IMR-90 (cell line): ENCODE measurements around the gene QTRT2. TPM values are rescaled to one million over a fixed set of nuclear protein-coding genes. Genes with fewer than 3 reads are reported as not detected.

Source experiments
- ATAC-seq: fragments of 200-7000 bp; cut with Tn5 transposase; 2 replicates; pipeline ENCODE4 v1.9.1; 2020; ENCODE audit warnings: low read depth, mild to moderate bottlenecking, moderate library complexity
- BruUV-seq: library from RNA; stranded (reverse); fragments of 400-500 nt; replicated peaks from 2 replicates; lab custom pipeline; 2021; lab: Mats Ljungman, UMichigan
- CTCF ChIA-PET: fragments of 300-600 bp; formaldehyde crosslinking; extraction: SDS; loops from one replicate; lab custom pipeline; 2021; ENCODE audit warnings: antibody characterized with exemption; lab: Yijun Ruan, JAX
- POLR2A ChIA-PET: fragments of 300-600 bp; sonication (Branson Sonifier 250); formaldehyde crosslinking; loops from one replicate; lab custom pipeline; 2022; ENCODE audit warnings: antibody characterized with exemption; ENCODE audit not compliant: unreplicated experiment; lab: Charles Lee
- DNase-seq: peaks from one replicate; pipeline ENCODE4 v3.0.0; 2013
- H2AFZ ChIP-seq: replicated peaks from 2 replicates; pipeline ENCODE3; 2013; ENCODE audit warnings: low read length, mild to moderate bottlenecking; ENCODE audit not compliant: poor library complexity
- H2AK5ac ChIP-seq: 2 replicates; pipeline ENCODE4 v1.6.1; 2013; ENCODE audit warnings: low read depth, low read length, inconsistent platforms
- H2AK9ac ChIP-seq: replicated peaks from 2 replicates; pipeline ENCODE3; 2013; ENCODE audit warnings: mild to moderate bottlenecking, low read depth, low read length, moderate library complexity; ENCODE audit not compliant: poor library complexity
- H2BK120ac ChIP-seq: 2 replicates; pipeline ENCODE4 v1.6.1; 2013; ENCODE audit warnings: low read depth, low read length, inconsistent platforms
- H2BK15ac ChIP-seq: 3 replicates; pipeline ENCODE4 v1.6.1; 2013; ENCODE audit warnings: low read depth, low read length, inconsistent platforms
- H2BK20ac ChIP-seq: 2 replicates; pipeline ENCODE4 v1.6.1; 2013; ENCODE audit warnings: low read depth, mild to moderate bottlenecking, inconsistent platforms, low read length, moderate library complexity
- H2BK5ac ChIP-seq: 2 replicates; pipeline ENCODE4 v1.6.1; 2013; ENCODE audit warnings: mild to moderate bottlenecking, low read depth, low read length, inconsistent platforms; ENCODE audit not compliant: poor library complexity, severe bottlenecking
- H3K14ac ChIP-seq: replicated peaks from 2 replicates; pipeline ENCODE4 v1.6.1; 2013; ENCODE audit warnings: low read depth, low read length, inconsistent platforms
- H3K18ac ChIP-seq: 2 replicates; pipeline ENCODE4 v1.6.1; 2013; ENCODE audit warnings: low read depth, low read length, control low read depth
- H3K23ac ChIP-seq: 2 replicates; pipeline ENCODE4 v1.6.1; 2013; ENCODE audit warnings: low read depth, low read length, inconsistent platforms
- H3K27ac ChIP-seq: 2 replicates; pipeline ENCODE4 v1.5.1; 2013; ENCODE audit warnings: mild to moderate bottlenecking, control low read depth, low read length; ENCODE audit not compliant: insufficient read depth
- H3K27me3 ChIP-seq: 2 replicates; pipeline ENCODE4 v1.6.1; 2013; ENCODE audit warnings: low read length; ENCODE audit not compliant: control insufficient read depth, insufficient read depth
- H3K36me3 ChIP-seq: 2 replicates; pipeline ENCODE4 v1.6.1; 2013; ENCODE audit warnings: low read length, mixed read lengths; ENCODE audit not compliant: control insufficient read depth, insufficient read depth
- H3K4ac ChIP-seq: 2 replicates; pipeline ENCODE4 v1.6.1; 2013; ENCODE audit warnings: low read depth, low read length, inconsistent platforms
- H3K4me1 ChIP-seq: 2 replicates; pipeline ENCODE4 v1.6.1; 2013; ENCODE audit warnings: low read length, mixed read lengths; ENCODE audit not compliant: control insufficient read depth, insufficient read depth
- H3K4me2 ChIP-seq: 2 replicates; pipeline ENCODE4 v1.6.1; 2013; ENCODE audit warnings: low read depth, mild to moderate bottlenecking, control low read depth, low read length, moderate library complexity
- H3K4me3 ChIP-seq: 2 replicates; pipeline ENCODE4 v1.5.1; 2013; ENCODE audit warnings: low read depth, mild to moderate bottlenecking, control low read depth, low read length, moderate library complexity; ENCODE audit not compliant: insufficient read depth
- H3K56ac ChIP-seq: 2 replicates; pipeline ENCODE4 v1.6.1; 2013; ENCODE audit warnings: low read length, inconsistent platforms; ENCODE audit not compliant: insufficient read depth; ENCODE audit errors: extremely low read depth
- H3K79me1 ChIP-seq, 2 experiments: 2 replicates each; pipeline ENCODE4 v1.6.1; 2013; ENCODE audit warnings: low read length in 2 of 2, inconsistent platforms in 1 of 2, low read depth in 1 of 2
- H3K9ac ChIP-seq: 2 replicates; pipeline ENCODE4 v1.6.1; 2013; ENCODE audit warnings: low read depth, low read length, control low read depth
- H3K9me1 ChIP-seq: 2 replicates; pipeline ENCODE4 v1.6.1; 2013; ENCODE audit warnings: low read length, inconsistent platforms; ENCODE audit not compliant: insufficient read depth
- H3K9me3 ChIP-seq: 2 replicates; pipeline ENCODE4 v1.6.1; 2013; ENCODE audit warnings: low read length; ENCODE audit not compliant: control insufficient read depth, insufficient read depth
- H4K20me1 ChIP-seq: 2 replicates; pipeline ENCODE4 v1.6.1; 2013; ENCODE audit warnings: low read length, inconsistent platforms; ENCODE audit not compliant: insufficient read depth
- H4K5ac ChIP-seq: 2 replicates; pipeline ENCODE4 v1.6.1; 2013; ENCODE audit warnings: mild to moderate bottlenecking, low read depth, low read length, control low read depth
- H4K8ac ChIP-seq, 2 experiments: 2 replicates each; pipeline ENCODE4 v1.6.1; 2013; ENCODE audit warnings: low read depth in 2 of 2, low read length in 2 of 2, control low read depth in 1 of 2, inconsistent platforms in 1 of 2
- H4K91ac ChIP-seq: 2 replicates; pipeline ENCODE4 v1.6.1; 2013; ENCODE audit warnings: low read depth, low read length, inconsistent platforms; ENCODE audit not compliant: insufficient read depth
- RAD21 ChIP-seq: IDR thresholded peaks from 2 replicates; pipeline ENCODE4 v1.6.1; 2012; ENCODE audit warnings: low read length, improper control_type of control experiment
- SMC3 ChIP-seq: fragments of 150-350 bp; IDR thresholded peaks from 2 replicates; pipeline ENCODE4 v1.6.1; 2016; ENCODE audit warnings: low read depth, mild to moderate bottlenecking, antibody characterized with exemption, low read length, moderate library complexity
- dilution Hi-C: fragments of 300-500 bp; cut with HindIII; formaldehyde crosslinking; loops from one replicate; pipeline ENCODE4 v1.14.3; 2018; ENCODE audit warnings: low sequenced_read_pairs; ENCODE audit not compliant: unreplicated experiment
- in situ Hi-C: fragments of 300-500 bp; cut with MboI; formaldehyde crosslinking; loops from 3 replicates; pipeline ENCODE4 v1.14.3; 2019; ENCODE audit warnings: low sequenced_read_pairs, inconsistent platforms, mixed read lengths
- intact Hi-C: fragments of 100-400 bp; cut with micrococcal nuclease; formaldehyde crosslinking; loops from 2 replicates; pipeline ENCODE4 v1.10.0; 2022
- polyA plus RNA-seq, 3 experiments: library from polyadenylated mRNA; depleted of rRNA; stranded (reverse); fragments of >200 nt; gene quantifications; 2 replicates each; pipeline ENCODE4 v1.2.3, GENCODE V29; 2012; ENCODE audit warnings: low replicate concordance in 1 of 3
- total RNA-seq: library from RNA; depleted of rRNA; stranded (reverse); fragments of >200 nt; gene quantifications from 2 replicates; pipeline ENCODE4 v1.2.3, GENCODE V29; 2012
- TF ChIP-seq, protein P1 (sequence below): conservative IDR thresholded peaks from 2 replicates; pipeline ENCODE4 v1.5.1; 2012; ENCODE audit warnings: mild to moderate bottlenecking, low read depth, low read length, improper control_type of control experiment

The QTRT2 gene
- total and polyA plus RNA-seq, 2 of the 4 experiments (the other 2 are of a cell fraction): 7.3 to 15.6 TPM

DNA sequence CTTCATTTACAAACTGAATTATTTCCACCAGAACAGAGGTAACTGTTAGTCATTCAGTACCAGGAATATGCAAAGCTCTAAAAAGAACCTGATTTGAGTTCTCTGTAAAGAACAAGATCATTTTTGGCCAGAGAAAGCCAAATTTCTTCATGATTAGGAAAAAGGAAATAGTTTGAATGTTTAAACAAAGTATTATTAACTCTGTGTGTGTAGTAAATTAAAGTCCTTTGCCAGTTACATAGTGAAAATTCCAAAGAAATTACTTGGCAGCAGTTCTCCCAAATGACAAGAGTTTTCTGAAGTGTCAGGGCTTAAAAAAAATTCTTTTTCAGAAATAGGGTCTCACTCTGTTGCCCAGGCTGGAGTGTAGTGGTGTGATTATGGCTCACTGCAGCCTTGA, 24.5 kb downstream of the QTRT2 start:
- H3K4me2 ChIP-seq: no peak overlapping the region
- POLR2A ChIA-PET: no interaction called here

More for the DNA sequence above, 24.5 kb downstream of the QTRT2 start:
- H3K4me1 ChIP-seq: peaks cover 6% of the 10 kb centered on the region
- dilution Hi-C loops: no loop called here
- H3K56ac ChIP-seq: no peak overlapping the region
- H3K9me3 ChIP-seq: no peaks in the 10 kb centered on the region
- H3K4me3 ChIP-seq: no peak overlapping the region
- no peak overlapping the region for H3K4ac ChIP-seq
- no peak overlapping the region for H4K5ac ChIP-seq
- DNase-seq: peak; percentile 30
- BruUV-seq: no TSS peak
- H3K9ac ChIP-seq: no peak overlapping the region
- no peak overlapping the region for H2AFZ ChIP-seq
- in situ Hi-C loops: no loop called here
- no peak overlapping the region for H3K27ac ChIP-seq
- peaks cover 12% of the 10 kb centered on the region for H3K36me3 ChIP-seq
- H4K8ac ChIP-seq: no peak overlapping the region; a peak in 1 of 4 replicates
- no peak overlapping the region for H3K23ac ChIP-seq
- no peak overlapping the region for H3K18ac ChIP-seq
- H2AK5ac ChIP-seq: no peak overlapping the region
- H3K27me3 ChIP-seq: no peaks in the 10 kb centered on the region
- no peak overlapping the region; the same call in 1 of the 2 replicates for H3K14ac ChIP-seq
- 0 out of 2 replicates have a peak, but pooled peaks cover 4% of the 10 kb centered on the region for H3K9me1 ChIP-seq
- H2BK15ac ChIP-seq: no peak overlapping the region
- ATAC-seq: peak; percentile 52
- H3K79me1 ChIP-seq: no peaks in the 10 kb centered on the region
- no peak for TF ChIP-seq SMC3
- TF ChIP-seq, protein P1, sequence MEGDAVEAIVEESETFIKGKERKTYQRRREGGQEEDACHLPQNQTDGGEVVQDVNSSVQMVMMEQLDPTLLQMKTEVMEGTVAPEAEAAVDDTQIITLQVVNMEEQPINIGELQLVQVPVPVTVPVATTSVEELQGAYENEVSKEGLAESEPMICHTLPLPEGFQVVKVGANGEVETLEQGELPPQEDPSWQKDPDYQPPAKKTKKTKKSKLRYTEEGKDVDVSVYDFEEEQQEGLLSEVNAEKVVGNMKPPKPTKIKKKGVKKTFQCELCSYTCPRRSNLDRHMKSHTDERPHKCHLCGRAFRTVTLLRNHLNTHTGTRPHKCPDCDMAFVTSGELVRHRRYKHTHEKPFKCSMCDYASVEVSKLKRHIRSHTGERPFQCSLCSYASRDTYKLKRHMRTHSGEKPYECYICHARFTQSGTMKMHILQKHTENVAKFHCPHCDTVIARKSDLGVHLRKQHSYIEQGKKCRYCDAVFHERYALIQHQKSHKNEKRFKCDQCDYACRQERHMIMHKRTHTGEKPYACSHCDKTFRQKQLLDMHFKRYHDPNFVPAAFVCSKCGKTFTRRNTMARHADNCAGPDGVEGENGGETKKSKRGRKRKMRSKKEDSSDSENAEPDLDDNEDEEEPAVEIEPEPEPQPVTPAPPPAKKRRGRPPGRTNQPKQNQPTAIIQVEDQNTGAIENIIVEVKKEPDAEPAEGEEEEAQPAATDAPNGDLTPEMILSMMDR: no peak
- no peak for TF ChIP-seq RAD21
- H4K91ac ChIP-seq: 0 out of 2 replicates have a peak overlapping the region, but pooled peaks have one; percentile 19
- H2AK9ac ChIP-seq: no peak overlapping the region
- H2BK20ac ChIP-seq: peak overlapping the region; percentile 62; the same call in 1 of the 2 replicates
- no peaks in the 10 kb centered on the region for H4K20me1 ChIP-seq
- H2BK120ac ChIP-seq: peak overlapping the region; percentile 47
- intact Hi-C loops: no loop called here
- CTCF ChIA-PET: no interaction called here
- peak overlapping the region; percentile 85 for H2BK5ac ChIP-seq
